HG03354 (cell line): ENCODE measurements around the gene C11orf58.
A peak's percentile ranks its signal among the peaks of the same experiment; 100 is the strongest.

Source experiments
- ATAC-seq: cut with Tn5 transposase; IDR thresholded peaks from one replicate; pipeline ENCODE4 v1.9.1; 2021; ENCODE audit warnings: mild to moderate bottlenecking; ENCODE audit not compliant: unreplicated experiment, poor library complexity, severe bottlenecking

C11orf58 gene

DNA sequence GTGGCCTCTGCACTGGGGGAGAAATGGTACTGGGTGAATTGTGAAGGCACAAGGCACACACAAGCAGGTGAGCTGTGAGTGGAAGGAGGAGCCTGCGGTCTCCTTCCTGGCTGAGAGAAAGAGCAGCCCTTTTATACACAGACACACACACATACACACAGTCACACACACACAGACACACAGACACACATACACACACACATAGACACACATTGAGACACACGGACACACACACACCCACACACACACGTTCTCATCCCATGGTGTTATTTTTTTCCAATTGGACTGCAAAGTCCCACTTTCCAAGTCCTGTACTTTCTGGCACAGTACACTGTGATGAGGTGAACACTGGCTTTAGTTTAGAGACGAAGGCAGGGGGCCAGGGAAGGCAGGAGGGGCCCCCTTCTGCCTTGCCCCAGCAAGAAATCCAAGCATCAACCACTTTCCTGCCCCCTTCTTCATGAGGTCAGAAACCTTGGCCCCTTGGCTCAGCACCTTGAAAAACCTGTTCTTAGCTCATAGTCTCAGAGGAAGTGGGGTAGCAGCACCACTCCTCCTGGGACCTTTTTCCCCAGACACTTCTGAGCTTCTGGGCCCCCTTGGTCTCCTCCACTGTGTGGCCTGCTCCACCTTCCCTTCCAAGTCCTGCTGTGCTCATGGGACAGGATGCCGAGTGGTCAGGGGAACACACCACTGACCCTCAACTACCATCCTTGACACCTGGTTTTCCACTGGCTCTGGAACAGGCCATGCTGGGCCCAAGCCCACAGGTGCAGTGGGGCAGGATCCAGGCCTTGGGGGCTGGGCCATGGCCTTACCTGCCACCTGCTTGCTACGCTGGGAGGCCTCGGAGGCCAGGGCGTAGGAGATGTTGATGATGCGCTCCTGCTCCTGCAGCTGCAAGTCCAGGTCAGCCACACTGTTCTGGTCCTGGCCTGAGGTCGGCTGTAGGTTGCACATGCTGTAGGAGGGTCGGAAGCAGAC, 43.8 kb downstream of the C11orf58 start:
- no peak for ATAC-seq

DNA sequence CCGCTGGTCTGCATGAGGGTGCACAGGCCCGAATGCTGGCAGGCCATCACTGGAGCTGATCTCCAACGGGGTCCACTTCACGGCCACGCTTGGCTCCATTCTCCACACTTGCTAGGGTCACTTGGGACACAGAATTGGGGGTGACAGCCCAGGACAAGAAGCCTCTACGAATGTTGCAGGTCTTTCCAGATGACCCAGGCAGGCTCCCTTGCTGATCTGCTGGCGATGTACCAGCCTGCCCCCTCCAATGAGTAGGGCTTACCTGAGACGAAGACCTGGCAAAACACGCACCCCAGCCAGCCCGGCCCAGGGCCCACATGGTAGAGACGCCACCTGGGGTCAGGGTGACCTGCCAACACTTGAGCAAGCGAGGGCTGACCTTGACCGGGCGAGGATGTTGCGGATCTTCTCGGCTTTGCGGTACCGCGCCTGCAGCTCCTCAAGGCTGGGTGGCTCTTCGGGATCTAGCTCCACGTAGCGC, 44.9 kb downstream of the C11orf58 start:
- ATAC-seq, result no peak

DNA sequence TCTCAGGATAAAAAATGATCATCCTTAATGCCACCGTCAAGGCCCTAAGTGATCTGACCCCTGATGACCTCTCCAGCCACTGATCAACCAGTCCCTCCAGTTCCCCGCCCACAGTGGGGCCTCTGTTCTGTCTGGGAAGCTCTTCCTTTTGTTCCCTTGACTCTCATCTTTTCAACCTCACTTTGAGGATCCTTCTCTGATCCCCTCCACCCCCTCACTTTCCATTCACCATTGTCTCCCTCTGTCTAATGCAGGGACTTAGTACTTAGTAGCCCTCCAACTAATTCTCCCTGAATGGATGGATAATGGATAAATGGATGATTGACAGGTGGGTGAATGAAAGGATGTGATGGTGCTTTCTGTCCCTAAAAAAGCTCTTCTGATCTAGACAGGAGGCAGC, 45.6 kb downstream of the C11orf58 start:
- ATAC-seq, result no peak

DNA sequence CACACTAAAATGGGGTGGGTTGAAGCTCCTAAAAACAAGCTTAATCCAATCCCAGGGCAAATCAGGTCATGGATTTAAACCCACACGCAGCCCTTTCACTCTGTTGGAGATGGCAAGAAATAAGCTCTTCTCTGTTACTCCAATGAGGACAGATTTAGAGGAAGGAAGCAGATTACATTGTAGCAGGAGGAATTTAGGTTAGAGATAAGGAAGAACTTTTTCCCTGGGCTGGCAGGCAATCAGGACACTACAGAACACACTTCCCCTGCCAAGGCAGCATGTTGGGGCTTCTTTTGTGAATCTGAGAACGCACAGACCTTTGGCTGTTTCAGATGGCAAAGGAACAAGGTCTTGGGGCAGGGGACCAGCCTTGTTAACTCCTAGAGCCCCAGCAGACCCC, 46.2 kb downstream of the C11orf58 start:
- no peak for ATAC-seq

DNA sequence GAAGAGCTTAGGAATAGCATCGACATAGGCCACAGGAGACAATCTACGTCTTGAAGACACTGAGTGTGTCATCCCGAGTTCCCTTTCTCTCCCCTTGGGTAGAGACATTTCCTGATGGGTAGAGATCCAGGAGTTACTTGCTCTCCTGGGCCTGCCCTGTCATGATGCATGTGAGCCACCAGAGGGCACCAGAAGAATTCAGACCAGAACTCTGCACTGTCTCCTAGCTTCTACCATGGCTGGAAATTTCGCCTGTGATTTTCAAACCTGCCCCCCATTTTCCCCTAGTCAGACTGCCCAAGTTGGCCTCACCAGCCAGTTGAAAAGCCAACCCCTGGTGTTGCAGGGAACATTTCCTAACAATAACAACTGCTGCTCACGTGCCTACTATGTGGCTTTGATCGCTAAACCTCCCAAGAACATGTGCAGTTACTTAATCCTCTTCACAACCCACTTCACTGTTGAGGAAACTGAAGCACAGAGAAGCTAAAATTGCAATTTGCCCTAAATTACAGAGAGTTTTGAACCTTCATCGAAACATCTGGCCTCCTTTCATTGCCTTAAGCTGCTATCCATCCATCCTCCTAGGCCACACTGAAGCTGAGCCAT, 47.2 kb downstream of the C11orf58 start:
- peak; percentile 85 for ATAC-seq

DNA sequence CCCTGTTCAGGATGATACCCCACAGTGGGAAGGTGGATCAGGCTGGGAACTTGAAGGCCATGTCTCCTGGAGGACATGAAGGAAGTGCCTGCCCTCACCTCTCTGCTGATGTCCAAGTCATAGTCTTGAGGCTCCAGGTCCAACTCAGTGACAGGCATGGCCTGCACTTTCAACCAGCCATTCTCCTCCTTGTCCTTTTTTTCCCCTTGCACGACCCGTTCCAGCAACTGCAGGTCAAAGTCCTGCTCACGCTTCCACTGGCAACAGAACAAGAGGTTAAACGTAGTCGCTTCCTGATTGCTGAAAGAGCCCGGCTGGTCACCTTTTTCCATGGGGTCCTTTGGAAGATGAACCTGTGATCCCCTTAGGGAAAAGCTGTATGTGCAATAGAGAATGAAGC, 47.7 kb downstream of the C11orf58 start:
- no peak for ATAC-seq

DNA sequence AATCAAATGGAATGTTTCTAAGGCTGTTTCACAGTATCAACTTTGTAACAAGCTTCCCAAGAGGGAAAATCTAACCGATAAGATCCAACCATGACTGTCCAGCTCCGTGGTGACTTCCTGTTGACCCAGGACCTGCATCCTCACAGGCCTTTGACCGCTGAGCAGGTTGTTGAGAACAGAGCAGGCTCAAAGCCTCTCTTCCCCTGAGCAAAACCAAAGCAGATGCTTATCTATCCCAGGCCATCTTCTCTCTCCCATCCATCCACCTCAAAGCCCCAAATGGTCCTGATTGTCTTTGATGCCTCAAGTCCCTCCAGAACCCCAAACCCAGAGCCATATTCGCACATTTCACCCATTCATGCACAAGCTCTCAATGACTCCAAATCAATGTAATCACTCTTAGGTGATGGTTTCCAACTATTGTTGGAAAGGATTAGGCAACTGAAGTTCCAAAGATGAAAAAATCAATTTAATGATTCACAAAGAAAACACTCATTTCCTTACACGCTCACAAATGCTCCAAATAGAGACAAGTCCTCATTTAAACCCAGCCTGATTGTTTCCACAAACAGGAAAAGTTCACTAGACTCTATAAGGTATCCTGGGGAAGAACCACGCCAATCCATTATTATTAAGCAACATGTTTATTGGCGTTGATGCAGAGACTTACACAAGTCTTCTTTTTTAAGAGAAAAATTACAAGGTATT, 48.7 kb downstream of the C11orf58 start:
- no peak for ATAC-seq

DNA sequence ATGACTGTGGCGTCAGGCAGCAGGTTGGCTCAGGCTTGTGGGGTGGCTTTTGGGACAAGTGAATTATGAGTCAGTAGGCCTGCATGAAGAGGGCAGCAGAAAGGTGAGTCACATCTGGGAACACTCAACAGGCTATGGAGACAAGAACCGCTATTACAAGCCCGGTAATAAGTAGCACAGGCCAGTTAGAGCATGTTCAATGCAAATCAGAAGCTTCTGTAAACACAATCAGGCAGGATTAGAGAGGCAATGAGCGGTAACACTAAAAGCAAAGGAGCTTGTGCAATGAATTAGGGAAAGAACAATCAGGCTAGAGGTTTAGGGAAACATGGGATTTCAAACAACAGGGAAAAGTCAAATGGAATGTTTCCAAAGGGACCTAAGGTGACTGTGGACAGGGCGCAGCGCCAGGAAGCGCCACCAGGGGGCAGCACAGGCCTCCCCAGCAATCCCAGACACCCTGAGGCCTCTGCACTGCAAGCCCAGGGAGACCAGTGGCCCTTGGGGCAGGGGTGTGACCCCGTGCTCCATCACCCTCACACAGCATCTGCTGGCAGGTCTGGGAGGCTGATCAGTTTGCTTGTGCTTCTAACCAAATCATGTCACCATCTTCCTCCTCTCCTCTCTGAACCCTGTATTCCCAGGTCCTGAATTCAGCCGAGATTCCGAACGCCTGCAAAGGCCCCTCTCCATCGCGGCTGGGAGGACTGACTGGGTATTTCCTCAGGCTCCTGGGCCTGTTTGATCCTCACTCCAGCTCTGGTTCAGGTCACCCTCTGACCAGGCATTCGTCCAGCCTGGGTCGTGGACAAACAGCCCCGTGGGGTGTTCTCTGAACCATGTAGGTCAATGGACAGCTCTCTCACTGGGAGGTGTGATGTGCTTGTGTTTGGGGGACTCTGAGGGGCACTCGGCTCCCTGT, 50.0 kb downstream of the C11orf58 start:
- ATAC-seq, result peak; percentile 80

DNA sequence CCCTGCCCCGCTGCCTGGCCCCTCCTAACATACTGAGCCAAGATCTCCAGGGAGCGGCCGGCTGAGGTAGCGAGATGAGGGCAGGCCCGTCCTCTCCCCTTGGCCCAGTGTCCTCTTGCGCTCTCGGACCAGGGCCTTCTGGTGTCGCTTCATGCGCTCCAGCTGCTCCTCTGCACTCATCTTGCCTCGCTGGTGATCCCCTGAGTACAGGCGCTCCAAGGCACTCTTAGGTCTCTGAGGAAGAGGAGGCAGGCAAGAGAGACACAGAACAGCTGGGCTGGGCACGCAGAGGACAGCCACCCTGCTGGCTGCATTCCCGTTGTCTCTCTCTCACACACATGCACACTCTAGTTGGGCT, 50.6 kb downstream of the C11orf58 start:
- no peak for ATAC-seq

DNA sequence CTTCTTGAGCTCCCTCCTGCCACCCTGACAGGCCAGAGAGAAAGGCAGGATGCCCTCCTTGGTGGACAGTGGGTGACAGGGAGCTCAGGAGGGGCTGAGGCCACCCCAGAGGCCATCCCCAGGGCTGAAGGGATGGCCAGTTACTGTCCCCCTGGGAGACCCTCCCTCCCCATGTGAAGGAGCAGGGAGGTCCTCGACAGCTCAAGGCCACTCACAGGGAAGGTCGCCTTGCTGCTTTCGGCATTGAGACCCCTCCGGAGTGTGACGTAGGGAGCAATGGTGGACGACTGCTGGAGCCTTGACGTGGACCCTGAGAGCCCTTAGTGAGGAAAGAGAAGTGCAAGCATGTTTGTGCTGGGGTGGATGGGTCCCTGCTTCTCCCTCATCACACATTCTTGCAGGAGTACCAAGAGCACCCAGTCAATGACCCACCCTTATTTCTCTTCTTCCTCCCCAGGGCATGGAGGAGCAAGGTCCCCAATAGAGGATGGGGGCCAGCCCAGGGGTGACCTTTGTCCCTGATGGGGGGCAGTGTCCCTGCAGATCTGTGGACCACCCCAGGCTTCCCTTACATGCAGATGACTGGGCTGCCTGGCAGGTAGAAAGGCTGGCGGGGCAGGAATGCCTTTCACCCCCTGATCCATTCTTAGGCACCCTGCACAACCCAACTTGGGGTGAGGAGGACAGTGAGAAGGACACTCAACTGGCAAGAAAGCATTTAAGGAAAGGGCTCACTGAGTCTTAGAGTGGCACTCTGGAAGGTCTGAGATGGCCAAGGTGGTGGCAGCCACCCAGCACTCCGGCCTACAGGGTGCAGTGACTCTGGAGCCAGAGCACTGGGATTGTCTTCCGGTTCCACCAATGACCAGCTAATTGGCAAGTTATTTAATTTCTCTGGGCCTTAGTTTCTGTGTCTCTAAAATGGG, 51.4 kb downstream of the C11orf58 start:
- no peak for ATAC-seq

DNA sequence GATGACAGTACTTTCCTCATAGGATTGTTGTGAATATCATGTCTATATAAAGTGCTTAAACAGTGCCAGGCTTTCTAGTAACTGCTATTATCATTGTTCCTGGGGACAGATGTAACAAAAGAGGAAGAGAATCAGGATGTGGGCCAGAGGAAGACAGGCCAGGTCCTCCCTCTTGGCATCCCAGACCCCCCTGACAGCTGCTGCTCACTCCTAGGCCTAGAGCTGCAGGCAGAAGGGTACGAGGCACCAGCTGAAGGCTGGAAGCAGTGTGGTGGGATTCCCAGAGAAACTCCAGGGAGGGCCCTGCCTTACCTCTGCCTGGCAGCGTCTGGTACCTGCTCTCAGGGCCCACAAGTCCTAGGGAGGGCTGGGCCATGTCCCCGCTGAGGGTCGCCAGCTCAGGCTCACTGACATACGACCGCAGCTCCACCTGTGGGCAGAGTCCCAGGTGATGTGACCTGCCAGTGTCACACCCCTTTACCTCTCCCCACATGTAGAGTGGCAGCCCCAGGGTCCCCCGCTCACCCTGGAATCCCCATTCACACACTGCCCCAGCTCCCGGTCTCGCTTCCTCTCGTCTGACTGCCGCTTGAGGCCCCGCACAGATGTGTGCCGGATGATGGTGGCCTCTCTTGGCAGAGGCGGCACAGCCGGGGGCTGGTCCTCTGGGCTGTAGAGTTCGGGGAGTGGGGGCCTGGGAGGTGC, 52.2 kb downstream of the C11orf58 start:
- ATAC-seq, result no peak

DNA sequence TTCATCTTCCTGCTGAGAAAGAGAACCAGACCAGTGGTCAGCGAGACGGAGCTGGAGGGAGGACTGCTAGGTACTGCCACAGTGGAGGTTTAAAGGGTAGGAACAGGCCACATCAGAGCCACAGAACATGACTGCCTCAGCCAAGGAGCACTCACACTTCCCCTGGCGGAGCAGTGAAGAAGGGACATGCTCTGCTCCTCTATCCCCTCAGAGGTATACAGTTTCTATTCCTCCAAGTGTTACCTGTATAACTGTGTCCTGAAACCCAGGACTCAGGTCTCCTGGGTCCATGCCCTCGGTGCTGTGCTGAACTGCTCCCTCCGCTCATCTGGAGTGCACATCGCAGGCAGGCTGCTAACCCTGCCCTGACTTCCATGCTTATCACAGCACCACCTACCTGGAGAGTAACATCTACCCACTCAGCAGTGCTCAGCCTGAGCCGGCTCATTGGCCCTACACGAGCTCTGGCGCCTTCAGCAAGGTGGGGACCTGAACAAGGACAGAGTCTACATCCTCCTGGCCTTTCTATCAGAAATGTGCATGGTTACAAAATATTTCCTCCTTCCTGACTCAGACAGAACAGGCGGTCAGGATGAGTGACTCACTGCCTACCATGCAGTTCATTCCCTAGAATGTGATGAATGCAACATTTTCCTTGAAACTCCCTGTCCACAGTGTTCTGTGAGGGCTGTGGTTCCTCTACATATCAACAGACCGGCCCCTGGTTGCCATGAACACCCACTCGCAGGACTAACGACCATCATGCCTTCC, 52.9 kb downstream of the C11orf58 start:
- ATAC-seq, result no peak

DNA sequence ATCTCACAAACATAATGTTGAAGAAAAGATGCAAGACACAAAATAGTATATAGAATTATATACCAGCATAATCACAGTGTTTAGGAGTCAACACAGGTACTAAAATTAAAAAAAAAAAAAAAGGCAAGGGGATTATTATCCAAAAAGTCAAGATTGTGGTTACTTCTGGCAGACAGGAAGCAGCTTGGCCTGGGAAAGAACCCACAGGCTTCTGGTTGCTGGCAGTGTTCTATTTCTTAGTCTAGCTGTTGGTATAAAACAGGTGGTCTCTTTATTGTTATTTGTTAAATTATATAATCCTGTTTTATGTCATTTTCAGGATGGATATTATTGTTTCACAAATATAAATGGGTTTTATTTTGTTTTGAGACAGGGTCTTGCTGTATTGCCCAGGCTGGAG, 54.0 kb downstream of the C11orf58 start:
- no peak for ATAC-seq

DNA sequence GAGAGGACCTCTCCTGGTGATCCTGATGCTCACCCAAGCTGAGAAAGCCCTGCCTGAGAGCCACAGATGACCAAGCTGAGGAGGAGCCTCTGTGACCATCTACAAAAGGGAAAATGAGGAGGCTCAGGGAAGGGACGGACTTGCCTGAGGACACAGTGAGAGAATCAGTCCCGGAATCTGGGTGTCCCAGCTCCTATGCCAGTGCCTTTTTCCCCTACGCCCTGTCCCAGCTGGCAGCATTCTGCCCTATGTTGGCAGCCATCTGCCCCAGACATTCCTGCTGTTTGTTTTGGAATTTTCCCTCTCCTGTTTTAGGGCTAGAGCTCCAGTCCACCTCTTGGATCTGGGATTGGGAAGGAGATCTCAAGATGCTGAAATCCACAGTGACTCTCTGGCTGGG, 54.6 kb downstream of the C11orf58 start:
- ATAC-seq, result no peak

DNA sequence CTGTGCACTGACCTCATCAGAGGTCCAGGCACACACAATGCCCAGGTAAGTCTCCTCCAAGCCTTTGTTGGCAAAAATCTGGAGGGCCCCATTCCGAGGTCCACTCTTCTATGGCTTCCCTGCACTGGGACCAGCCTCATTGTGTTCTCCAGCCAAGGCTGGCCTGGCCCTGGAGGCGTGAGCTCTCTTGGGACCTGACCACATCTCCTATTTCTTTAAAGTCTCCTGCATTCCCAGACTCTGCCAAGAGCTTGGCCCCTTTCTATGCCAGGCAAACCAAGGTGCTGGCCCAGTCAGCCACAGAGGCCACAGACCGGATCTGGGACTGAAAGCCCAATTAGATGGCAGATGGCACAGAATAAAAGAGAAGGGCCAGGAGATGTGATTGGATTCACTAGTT, 55.1 kb downstream of the C11orf58 start:
- ATAC-seq, result no peak

DNA sequence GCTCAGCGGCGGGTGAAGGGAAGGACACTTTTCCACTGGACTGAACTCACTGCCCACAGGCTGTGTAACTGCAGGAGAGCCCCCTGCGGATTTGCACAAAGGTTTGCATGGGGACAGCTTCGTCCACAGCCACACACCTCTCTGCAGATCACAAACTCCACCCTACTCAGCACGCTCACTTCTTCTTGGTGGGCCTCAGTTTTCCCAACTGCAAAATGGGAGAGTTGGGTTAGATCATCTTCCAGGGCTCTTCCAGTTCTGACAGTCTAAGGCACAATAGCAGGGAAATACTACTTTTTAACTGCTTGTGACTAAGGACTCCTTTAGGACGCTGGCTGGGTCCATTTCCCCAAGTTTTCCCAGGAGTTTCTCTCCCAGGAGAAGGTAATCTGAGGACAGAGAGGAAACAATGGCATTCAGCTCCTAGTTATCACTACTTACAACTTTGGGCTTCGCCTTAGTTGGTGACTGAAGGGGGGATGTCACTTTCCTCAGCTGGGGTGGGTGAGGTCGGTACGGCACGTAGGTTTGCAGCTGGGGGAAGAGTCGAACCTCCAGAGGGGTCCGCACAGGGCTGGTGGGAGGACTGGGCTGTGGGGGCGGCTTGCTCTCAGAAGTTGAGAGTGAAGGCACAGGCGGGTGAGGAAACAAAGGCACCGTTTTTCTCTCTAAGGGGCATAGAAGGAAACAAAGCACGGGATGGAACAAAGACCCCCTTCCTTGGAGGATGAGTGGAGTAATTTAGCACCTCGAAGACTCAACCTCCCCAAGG, 55.8 kb downstream of the C11orf58 start:
- no peak for ATAC-seq

DNA sequence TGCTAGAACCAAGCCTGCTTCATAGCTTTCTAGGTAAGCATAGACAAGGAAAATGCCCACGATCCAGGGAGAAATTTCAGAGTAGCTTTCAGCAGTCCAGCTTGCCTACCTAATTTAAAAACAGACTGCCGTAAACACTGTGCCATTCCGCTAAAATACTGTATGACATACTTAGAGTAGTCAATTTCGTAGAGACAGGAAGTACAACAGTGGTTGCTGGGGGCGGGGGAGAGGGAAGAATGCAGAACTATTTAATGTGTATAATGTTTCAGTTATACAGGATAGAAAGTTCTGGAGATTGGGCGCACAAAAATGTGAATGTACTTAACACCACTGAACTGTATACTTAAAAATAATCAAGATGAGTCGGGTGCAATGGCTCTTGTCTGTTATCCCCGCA, 56.7 kb downstream of the C11orf58 start:
- ATAC-seq, result no peak
